Right renal cortex interstitium (tissue), 3 donors: ENCODE results near the gene ADK. TPM values are rescaled to one million over a fixed set of nuclear protein-coding genes. Genes with fewer than 3 reads are reported as not detected.

Experiments used
- DNase-seq, 3 donors: peaks; one replicate each; pipeline ENCODE4 v3.0.0-alpha.2; 2013; ENCODE audit warnings: low read depth in 3 of 3, low spot score in 2 of 3
- polyA plus RNA-seq, 3 donors: library from polyadenylated mRNA; unstranded; fragments of 120-200 nt; gene quantifications; one replicate each; pipeline ENCODE4 v1.2.1, GENCODE V29; 2013; ENCODE audit not compliant: insufficient read length in 3 of 3

Gene ADK
- polyA plus RNA-seq, 3 donors = 31.3 to 34.8 (median 32.9) TPM

DNA sequence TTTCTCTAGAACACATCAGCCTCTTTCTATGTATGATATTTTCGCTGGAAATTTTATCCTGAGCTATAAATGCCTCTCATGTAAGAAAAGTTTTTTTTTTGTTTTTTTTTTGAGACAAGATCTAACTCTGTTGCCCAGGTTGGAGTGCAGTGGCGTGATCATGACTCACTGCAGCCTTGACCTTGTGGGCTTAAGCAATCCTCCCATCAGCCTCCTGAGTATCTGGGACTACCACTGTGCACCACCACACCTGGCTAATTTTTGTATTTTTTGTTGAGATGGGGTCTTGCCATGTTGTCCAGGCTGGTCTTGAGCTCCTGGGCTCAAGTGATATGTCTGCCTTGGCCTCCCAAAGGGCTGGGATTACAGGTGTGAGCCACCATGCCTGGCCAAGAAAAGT, 80.4 kb downstream of the ADK start:
- DNase-seq = no peak

DNA sequence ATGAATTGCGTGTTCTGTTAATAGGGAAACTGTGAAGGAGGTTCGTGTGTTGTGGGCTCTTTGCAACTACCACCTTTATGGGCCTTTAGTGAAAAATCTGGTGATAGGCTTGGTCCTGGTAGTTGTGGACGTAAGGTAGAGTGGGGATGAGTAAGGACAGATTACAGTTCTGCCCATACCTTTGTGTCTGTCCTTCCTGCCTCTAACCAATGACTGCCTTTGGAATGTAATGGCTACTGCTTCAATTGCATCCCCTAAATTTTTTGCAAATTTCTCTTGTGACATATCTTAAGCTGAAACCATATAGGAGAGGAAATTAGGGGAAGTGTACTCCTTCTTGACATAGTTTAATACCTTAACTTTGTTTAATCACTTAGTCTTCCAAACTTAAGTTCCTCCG, 82.3 kb downstream of the ADK start:
- no peak for DNase-seq

DNA sequence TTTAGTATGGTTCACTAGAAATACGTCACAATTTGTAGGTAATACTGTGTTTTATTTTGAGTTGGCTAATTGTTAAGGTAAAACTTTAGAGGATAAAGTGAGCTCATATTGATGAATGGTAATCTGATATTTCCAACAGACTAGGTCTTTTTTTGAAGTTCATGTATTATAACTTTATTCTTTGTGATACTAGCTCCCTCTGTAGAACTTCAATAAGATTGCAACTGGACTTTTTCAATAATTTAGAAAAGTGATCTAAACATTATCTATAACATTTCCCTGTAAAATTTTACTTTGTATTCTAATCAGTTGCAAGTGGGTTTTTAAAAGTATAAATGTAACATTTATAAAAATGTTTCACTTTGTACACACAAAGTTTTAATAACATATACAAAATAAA, 83.5 kb downstream of the ADK start:
- no peak for DNase-seq

DNA sequence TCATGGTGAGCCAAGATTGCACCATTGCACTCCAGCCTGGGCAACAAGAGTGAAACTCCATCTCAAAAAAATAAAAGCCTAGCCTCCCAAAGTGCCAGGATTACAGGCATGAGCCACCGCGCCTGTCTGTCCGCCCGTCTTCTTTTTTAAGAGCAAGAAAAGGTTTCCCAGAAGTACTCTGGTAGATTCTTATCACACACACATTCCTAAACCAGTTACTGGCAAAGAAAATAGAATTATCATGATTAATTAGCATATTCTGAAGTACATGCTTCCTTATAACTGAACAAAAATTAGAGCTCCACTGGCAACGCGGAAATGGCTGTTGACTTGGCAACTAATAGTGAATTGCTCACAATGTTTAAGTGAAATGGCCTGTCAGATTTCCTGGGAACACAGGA, 87.0 kb downstream of the ADK start:
- no peak for DNase-seq

DNA sequence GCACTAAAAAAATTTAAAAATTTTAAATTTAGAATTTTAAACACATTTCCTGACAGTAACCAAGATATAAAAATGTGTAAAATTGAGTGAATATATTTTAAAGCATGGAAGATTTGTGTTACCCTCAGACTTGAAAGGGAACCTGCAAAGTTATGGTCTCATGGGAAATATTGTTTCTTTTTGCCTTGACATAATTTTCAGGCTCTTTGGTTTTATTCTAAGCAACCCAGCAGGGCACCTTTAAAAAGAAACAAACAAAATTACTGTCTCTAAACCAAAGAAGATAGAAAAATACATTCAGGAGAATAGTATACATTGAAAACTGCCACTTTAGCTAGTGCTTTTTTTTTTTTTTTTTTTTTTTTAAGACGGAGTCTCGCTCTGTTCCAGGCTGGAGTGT, 87.5 kb downstream of the ADK start:
- DNase-seq = no peak

DNA sequence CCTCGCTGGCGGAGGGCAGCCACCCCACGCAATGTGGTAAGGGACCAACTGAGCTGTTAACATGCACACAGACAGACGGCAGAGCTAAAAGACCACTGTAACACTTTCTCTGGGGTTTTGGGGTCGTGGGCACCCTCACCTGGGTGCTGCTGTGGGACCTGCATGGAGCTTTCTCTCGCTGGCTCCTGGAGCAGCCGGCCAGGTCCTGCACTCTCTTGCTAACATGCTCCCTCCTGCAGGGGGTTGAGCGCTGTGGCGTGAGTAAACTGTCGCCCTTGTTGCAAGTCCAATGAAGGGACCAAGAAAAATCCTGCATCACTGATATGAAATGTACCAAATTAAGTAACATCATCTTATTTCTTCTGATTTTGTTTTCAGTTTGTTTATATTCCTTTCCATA, 92.0 kb downstream of the ADK start:
- no peak for DNase-seq

DNA sequence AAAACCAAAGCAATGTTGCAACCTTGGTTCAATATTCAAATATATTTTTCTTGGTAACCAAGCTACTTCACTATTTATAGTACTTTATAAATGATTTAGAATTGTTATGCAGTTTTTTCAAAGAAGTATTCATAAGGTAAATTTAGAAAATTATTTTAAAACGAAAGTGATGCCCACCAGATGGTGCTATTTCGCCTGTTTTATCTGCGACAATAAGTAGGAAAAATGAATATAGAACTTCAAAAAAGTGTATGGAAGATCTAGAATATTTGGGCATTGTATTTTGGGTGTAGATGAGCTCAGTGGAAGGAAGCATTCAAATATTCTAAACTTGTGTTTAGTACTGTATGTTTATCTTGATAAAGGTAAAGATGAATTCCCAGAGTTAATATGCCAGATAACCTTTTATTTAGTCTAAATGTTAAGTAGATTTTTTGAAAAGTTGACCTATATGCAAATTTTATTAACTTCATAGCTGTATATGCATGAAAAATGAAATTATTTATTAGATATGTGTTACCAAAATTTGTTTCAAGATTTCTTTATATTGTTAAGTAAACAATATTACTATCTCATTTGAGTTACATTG, 93.2 kb downstream of the ADK start:
- DNase-seq = peak in 2 of 3 donors; percentile 23

DNA sequence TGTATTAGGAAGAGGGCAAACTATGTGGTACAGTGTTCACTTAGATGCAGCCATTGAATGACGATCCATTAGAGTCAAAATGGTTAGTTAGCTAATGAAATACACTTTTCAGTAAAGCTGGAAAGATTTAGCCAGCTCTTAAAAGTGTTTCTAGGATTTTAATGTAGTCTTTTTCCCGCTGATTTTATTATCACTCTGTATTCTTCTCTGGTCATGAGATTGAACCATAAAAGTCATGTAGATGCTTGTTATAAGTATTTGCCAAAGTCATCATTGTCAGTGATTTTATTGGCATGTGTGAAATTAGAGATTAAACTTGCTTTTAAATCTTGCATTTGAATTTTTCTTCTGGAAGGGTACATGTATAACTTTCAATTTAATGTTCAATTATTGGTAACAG, 93.8 kb downstream of the ADK start:
- no peak for DNase-seq

DNA sequence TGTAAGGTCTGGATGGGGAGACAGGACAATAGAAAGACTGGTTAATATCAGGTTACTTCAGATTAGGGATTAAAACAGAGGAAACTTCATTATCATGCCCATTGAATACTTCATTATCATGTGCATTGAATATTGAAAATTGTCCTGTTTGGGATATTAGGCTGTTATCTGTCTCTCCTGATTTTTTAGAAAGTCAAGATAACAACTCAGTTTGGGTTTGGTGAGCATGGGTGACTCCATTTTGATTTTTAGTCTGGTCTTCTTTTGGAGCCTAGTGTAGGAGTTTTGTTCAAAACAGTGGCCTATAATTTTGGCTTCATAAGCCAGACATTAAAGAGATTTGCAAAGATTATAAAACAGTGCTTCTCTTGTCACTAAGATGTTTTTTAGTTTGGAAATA, 95.5 kb downstream of the ADK start:
- no peak for DNase-seq

DNA sequence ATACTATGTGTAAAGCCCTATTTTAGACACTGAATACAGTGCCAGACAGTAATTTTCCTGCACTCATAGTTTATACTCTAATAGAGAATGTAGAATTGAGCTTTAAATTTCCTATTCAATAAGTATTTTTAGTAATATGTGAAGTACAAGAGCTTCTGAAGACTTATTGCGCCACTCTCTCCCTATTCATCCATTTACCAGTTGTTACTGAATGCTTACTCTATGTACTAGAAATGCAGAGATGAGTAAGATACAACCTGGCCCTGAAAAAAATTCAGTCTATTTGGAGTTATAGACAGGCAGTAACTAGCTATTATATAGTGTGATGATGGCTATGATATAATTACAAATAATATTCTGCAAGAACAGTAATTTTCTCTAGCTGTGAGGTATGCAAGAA, 98.8 kb downstream of the ADK start:
- no peak for DNase-seq

DNA sequence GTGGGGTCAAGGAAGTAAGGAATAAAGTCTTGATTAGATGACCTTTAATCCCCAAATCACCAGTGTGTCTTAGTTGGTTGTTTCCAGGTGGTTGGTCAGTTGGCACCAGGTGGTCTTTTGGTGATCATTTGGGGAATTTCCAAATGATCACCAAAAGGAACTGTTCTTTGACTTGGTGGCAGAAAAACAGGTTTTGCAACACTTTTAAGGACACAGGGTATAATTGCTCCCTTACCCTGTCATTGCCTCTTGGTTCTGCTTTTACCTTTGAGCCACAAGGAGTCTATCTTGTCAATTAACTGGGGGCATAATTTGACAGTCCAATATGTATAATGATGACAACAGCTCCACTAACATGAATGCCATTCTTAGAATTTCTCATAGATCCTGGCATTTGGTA, 104.2 kb downstream of the ADK start:
- DNase-seq = no peak

DNA sequence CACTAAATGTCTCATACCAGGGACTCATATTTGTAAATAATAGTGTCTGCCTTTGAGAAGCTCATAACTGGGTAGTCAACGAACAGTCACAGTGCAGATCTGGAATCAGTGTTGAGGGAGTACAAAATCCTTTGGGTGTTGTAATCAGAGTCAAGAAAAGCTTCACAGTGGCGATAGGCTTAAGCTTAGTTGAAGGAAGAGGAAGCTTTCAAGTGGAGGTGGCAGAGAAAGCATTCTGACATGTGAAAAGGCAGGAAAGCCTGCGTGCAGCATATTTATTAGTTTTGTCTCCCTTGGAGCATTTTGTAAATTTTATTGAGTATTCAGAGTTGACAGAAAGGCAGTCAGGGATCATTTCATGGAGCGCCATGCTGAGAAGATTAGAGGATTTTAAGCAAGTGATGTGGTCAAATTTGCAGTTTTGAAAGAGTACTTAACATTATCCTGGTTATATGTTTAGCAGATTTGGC, 104.9 kb downstream of the ADK start:
- no peak for DNase-seq

DNA sequence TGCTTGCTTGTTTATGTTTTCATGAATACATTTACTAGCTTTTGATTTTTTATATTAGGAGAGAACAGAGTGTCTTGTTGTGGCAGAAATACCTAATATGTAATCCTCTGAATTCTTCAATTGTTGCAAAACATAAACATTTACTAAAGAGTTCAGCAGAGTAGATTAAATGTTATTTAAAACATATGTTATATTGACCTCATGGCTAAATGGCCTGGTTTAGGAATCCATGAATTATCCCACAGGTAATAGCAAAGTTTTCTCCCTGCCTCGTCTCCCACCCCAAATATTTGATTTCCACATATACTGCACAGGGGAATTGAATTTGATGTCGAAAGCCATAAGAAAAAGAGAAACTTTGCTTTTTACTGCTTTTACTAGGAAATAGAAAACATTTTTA, 111.8 kb downstream of the ADK start:
- DNase-seq = no peak

DNA sequence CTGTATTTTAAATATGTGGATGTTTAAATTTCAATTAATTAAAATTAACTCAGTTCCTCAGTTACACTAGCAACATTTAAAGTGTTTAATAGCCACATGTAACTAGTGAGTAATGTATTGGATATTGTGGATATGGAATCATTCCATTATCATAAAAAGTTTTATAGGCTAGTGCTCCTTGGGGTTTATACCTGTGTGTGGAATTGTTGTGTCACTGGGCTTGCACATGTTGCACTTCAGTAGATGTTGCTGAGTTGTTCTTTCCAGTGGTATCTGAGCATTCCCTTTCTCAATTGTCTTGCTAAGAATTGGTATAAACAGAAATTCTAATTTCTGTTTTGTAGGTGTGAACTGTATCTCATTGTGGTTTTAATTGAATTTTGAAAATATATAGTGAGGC, 113.0 kb downstream of the ADK start:
- no peak for DNase-seq

DNA sequence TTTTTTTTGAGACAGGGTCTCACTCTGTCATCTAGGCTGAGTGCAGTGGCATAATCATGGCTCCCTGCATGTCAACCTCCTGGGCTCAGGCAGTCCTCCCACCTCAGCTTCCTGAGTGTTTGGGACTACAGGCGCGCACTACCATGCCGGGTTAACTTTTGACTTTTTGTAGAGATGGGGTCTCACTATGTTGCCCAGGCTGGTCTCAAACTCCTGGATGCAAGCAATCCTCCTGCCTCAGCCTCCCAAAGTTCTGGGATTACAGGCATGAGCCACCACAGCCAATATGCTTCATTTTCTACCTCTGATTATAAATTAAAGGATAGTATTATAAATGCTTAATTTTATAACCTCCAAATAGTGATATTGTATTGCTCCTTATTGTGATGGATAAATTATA, 121.3 kb downstream of the ADK start:
- no peak for DNase-seq

DNA sequence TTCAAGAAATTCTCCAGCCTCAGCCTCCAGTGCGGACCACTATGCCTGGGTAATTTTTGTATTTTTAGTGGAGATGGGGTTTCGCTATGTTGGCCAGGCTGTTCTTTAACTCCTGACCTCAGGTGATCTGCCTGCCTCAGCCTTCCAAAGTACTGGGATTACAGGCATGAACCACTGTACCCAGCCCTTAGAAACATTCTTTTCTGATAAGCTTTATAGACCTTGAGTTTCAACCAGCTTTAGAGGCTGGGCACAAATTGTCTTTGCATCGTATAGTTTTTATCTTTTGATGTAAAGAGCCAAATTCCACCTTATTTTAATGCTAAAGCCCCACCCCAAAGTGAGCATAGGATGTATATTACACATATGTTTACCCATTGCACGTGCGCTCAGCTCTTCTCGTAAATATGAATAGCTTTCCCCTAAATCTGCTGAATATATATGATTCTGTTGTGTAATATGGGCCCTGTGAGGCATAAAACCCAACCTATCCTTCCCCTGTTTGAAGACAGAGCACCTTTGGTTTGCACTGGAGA, 124.8 kb downstream of the ADK start:
- no peak for DNase-seq

DNA sequence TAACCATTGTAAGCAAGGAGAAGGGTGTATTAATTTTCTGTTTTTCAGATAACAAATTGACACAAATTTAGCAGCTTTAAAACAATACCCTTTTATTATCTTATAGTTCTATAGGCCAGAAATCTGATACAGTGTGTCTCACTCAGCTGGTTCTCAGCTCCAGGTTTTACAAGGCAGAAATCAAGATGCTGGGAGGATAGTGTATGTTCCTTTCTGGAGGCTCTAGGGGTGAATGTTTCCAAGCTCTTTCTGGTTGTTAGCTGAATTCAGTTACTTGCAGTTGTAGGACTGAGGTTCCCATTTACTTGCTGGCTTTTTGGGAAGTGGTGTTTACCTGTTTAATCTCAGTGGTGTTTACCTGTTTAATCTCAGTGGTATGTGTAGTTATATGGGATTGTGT, 125.4 kb downstream of the ADK start:
- no peak for DNase-seq

DNA sequence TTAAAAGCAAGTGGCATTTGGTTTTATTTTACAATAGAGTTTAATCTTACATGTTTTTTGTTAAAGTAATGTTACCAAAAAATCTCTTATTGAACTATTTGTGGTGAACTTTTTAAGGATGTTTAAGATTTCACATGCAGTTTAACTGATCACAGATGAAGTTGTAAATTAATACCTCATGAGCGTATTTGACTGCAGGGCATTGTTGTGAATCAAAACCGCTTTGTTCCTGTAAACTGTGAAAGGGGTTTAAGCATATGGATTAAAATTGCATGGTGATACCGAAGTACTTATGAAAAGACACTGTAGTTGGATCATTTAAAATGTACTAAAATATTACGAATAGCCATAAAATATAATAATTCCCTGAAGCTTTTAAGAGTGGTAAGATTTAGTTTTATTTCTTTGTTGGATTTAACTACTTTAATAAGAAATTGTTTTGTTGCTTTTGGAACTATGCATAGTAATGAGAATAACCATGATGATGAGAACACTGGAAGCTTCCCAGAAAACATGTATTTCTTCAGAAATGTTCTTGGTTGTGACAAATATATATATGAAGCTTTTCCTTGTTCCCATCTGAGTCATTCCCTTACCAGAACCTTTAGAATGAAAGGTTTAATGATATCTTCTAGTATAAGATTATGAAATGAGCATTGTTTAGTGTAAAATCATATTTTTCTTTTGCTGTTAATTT, 131.3 kb downstream of the ADK start:
- no peak for DNase-seq

DNA sequence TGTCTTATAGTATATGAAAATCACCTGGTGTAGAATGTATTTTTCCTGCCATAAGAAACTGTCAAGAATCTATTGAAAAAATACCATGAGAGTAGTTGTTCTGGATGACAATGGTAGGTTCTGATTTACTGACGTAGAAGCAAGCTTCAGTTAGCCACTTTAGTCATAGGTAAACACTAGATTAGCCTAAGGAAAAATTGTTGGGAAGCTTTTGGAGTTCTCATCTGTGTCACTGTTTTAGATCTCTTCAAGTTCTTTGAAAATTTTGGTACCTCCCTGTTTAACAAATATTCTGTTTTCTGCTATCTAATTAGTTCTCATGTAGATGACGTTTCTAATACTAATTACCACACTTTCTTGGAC, 131.8 kb downstream of the ADK start:
- no peak for DNase-seq

DNA sequence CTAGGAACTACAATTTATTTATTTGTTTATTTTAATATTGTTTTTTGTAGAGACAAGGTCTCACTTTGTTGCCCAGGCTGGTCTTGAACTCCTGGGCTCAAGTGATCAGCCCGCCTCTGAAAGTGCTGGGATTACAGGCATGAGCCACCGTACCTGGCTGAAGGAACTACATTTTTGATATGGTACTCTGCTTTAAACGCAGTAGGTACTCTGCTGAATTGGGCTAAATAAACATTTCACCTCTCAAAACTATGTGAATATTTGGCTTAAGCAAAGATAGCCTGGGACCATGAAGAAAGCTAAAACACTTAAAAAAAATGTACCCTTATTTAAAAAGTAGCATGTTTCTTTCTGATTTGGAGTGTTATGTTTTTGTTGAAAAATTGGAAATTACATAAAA, 138.2 kb downstream of the ADK start:
- DNase-seq = no peak

DNA sequence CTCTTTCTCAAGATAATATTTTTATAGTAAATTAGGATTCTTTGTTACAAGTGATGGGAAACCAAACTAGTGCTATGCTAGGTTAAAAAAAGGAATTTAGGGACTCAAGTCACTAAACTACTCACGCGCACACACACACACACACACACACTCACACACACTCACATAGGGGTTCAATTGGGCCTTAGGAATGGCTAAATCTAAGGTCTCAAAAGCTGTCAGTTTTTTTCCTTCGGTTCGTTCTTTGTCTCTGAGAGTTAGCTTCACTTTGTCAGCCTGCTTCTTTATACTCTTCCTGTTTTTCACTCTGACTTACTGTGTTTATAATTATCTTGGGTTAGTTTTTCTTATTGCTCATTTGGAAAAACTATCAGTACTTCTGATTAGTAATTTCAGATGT, 138.9 kb downstream of the ADK start:
- DNase-seq = no peak

DNA sequence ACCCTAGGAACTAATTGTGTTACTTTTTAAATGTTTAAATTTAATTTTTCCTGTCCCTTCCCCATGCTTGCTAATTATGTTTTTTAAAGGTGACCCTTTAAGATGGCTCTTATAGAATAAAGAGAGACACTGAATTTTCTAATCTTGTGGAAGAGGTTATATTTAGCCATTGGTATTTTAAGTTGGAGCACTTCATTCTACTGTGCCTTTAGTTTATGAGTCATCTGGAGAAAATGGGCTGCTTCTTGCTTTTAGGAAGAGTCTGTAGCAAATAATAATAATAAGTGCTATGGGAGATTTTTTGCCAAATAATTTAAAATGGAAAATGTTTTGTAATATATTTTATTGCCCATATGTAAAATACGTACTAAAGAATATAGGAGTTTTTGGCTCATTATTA, 139.7 kb downstream of the ADK start:
- DNase-seq = no peak
